Measurements from ENCODE around the gene GSTCD.
"Not testable (repeated sequence)": the region's sequence is repeated elsewhere in the genome, so short reads cannot be mapped to it uniquely, and the experiment has no call there.

The GSTCD gene

DNA sequence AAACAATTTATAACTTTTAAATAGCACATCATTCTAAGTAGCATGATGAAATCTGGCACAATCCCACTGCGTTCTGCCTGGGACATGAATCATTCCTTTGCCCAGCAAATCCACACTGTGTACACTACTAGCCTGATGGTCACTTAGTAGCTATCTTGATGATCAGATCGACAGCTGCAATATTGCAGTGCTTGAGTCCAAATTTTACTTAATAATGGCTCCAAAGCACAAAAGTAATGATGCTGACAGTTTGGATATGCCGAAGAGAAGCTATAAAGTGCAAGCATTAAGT, 100.1 kb downstream of the GSTCD start:
- DNase-seq = no peak

DNA sequence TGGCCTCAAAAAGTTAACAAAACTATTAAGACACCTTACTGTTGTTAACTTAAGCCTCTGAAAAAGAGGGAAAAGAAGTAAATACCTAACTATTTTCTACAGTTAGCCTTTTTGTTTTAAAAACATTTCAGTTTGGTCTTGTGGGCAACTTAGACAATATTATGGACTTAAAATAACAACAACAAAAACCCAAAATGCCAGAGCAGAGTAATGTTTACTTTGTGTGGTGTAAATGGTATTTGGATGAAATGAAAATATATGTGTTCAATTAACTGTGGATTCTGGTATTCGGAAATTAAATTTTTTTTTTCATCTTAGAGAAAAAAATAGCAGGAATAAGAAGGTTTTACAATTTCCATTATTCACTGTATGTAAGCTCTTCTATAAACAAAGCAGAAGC, 107.1 kb downstream of the GSTCD start:
- no peak for DNase-seq

DNA sequence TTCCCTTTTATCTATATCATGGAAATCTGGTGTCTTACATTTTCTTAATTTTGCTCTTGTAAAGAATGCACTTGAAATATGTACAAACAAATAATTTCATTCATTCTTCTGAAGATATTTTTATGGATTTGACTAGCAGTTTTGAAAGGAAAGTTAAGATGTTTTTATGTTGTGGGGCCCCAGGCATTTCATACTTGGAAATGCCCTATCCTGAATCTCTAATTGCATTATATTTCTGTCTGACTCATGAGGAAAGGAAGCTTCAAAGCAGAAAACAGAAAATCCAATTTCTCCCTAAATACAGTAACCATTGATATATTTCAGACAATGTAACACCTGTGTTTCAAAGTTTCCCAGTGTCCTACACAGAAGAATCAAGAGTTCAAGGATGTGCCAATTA, 113.5 kb downstream of the GSTCD start:
- no peak for DNase-seq

GRCh38 chr4:105828074-105828473, 119.5 kb downstream of the GSTCD start:
- DNase-seq = no peak

DNA sequence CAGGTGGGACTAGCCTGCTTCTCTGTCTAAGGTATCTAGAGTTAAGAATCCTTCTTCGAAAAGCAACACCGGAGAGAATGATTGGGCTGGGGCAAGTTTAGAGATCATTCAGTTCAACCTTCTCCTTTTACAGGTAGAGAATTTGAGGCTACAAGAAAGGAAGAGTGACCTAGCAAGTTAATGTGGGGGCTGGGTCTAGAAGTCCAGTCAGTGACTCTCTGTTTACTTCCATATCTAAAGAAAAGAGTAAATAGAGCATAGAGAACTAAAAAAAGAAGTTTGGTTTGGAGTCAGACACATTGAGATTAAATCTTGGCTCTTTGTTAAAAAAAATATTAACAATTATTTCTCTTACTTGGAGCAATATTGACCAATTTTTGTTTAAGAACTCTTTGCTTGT, 122.6 kb downstream of the GSTCD start:
- no peak for DNase-seq

- DNase-seq = no peak
Observed at GRCh38 chr4:105835177-105835576, 126.6 kb downstream of the GSTCD start.

DNA sequence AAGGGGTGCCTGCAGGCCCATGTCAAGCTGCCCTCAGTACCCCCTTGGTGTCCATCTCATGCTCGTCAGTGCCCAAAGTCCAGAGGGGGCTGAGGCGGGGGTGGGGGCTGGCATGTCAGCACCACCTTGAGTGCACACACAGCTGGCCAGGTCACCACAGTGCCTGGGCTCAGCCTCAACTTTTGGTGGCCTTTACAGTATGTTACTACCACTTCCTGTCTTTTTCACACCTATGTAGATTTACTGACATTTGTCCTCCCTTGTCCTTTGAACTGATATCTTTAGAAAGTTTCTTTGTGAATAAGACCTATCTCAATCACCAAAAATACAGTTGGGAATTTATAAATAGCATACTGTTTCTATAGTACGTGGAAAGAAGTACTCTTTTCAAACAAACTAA, 128.0 kb downstream of the GSTCD start:
- DNase-seq = no peak

DNA sequence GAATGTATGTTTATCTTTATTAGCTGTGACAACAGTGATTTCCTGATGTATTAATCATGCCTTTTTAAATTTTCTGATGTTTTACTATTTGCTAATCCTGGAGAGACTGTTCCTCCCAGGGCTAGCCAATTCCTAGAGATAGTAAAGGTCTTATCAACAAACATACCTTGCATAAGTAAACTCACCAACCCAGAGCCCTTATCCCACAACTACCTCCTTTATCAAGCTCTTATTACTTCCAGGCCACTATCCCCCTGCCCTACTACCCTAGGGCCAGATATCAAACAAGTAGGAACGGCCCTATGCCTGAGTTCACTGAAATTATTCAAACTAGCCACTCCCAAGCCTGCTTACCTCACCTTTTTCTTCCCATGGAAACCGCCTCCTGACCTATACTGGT, 128.5 kb downstream of the GSTCD start:
- no peak for DNase-seq

DNA sequence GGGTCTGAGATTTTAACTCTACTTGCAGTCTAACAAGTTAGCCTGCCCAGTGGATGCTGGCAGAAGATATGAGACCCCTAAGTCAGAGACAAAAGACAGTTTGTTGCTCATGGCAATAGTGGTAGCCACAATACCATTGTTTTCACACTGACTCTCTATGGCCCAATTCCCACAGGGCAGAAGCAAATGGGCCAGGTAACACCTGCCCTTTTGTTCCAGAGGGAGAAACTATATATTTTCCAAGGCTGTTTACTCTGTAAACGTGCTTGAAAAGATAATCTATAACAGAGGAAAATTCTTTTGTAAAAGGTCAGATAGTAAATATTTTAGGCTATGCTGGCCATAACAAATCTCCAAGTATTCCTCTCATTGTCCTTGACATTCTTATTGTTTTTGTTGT, 129.5 kb downstream of the GSTCD start:
- DNase-seq = no peak

- no peak for DNase-seq
Observed at GRCh38 chr4:105840426-105841174, 132.0 kb downstream of the GSTCD start.

DNA sequence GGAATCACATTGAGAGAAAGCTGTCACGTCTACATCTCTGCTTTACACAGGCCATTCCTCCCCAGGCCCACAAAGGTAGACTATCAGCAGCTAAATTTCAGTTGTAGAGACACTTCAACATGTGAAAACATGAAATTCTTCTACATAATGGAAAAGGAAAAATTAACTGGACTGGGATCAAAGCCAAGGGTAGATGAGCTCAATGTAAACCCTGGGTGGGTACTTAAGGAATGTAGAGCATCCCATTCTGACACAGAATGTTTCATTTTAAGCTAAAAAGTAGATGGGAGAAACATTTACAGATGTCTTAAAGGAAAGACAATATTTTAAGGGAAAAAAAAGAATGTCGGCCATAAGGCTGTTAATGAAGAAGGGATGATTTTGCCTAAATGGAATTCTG, 135.4 kb downstream of the GSTCD start:
- DNase-seq = no peak

DNA sequence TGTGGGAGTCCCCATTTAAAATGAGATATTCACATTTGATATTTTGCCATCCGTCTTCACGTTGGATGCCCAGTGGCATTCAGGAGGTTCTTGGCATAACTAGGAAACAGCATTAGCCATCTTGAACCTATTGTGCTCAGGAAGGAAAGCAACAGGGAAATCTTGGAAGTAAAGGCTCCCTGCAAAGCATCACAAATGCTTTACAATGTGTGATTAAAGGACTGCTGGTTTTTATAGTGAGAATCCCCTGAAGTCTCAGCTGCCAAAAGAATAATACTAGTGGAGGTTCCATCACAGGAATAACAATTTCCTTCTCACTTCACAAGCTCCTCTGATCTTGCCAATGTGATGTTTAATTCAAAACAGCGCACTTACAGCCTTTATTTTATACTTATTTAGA, 137.0 kb downstream of the GSTCD start:
- no peak for DNase-seq

- not testable (repeated sequence) for DNase-seq
Observed at GRCh38 chr4:105848359-105848758, 139.8 kb downstream of the GSTCD start.

DNA sequence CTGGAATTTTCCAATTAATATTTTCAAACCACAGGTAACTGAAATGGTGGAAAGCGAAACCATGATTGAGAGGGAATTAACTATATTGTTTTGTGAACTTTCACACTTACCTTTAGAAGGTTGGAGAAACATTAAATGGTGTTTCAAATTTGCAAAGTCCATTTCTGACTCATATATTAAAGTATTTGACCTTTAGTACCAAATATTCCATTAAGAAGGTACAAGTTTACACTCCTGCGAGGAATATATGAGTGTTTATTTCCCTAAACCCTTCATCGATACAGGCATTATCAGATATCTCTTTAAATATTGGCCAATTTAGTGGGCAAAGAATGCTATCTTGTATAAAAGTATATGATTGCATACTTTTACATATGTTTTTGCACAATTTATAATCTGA, 142.6 kb downstream of the GSTCD start:
- no peak for DNase-seq

DNA sequence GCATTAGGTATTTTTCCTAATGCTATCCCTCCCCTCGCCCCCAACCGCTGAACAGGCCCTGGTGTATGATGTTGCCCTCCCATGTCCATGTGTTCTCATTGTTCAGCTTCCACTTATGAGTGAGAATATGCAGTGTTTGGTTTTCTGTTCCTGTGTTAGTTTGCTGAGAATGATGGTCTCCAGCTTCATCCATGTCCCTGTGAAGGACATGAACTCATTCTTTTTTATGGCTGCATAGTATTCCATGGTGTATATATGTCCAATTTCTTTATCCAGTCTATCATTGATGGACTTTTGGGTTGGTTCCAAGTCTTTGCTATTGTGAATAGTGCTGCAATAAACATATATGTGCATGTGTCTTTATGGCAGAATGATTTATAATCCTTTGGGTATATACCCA, 143.6 kb downstream of the GSTCD start:
- DNase-seq = not testable (repeated sequence)

DNA sequence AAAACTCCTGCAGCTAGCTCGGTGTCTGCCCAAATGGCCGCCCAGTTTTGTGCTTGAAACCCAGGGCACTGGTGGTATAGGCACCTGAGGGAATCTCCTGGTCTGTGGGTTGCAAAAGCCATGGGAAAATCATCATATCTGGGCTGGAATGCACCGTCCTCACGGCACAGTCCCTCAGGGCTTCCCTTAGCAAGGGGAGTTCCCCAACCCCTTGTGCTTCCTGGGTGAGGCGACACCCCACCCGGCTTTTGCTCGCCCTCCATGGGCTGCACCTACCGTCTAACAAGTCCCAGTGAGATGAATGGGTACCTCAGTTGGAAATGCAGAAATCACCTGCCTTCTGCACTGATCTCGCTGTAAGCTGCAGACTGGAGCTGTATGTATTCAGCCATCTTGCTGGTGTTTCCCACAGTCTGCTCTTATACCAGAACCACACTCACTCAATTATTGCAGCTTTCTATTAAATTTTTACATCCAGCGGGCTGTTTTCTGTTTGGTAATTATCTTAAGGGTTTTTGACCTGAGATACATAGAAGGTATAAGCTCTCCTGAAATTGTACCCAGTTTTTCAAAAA, 150.0 kb downstream of the GSTCD start:
- no peak for DNase-seq

- DNase-seq = no peak
Observed at GRCh38 chr4:105859233-105859632, 150.6 kb downstream of the GSTCD start.

DNA sequence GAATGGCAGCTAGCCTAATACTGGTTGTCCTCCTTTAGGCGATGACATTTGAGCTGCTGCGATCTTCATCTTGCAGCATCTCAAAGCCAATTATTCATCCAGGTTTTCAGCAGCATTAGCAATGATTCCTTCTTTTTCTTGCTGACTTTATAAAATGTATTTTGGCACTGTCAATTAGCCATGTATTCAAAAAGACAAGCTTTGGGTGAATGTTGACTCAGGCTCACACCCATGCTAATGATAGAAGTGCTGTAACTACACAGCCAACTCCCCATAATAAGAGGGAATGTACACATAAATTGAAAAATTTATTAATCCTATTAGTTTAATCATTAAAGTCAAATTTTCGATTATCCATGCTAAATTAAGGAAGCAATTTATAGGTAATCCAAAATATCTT, 162.4 kb downstream of the GSTCD start:
- no peak for DNase-seq

DNA sequence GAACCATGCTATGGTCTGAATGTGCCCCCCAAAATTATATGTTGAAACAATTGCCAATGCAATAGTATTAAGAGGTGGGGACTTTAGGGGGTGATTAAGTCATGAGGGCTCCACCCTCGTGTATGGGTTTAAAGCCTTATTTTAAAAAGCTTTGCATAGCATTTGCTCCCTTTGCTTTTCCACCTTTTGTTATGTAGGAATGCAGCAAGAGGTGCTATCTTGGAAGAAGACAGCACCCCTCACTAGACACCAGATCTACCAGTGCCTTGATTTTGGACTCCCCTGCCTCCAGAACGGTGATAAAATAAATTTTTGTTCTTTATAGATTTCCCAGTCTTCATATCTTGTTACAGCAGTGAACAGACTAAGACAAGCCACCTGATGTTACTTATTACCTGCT, 163.4 kb downstream of the GSTCD start:
- no peak for DNase-seq

GRCh38 chr4:105875233-105875632, 166.6 kb downstream of the GSTCD start:
- DNase-seq = no peak

- no peak for DNase-seq
Observed at GRCh38 chr4:105878668-105879067, 170.1 kb downstream of the GSTCD start.

- DNase-seq = no peak
Observed at GRCh38 chr4:105887508-105887907, 178.9 kb downstream of the GSTCD start.

DNA sequence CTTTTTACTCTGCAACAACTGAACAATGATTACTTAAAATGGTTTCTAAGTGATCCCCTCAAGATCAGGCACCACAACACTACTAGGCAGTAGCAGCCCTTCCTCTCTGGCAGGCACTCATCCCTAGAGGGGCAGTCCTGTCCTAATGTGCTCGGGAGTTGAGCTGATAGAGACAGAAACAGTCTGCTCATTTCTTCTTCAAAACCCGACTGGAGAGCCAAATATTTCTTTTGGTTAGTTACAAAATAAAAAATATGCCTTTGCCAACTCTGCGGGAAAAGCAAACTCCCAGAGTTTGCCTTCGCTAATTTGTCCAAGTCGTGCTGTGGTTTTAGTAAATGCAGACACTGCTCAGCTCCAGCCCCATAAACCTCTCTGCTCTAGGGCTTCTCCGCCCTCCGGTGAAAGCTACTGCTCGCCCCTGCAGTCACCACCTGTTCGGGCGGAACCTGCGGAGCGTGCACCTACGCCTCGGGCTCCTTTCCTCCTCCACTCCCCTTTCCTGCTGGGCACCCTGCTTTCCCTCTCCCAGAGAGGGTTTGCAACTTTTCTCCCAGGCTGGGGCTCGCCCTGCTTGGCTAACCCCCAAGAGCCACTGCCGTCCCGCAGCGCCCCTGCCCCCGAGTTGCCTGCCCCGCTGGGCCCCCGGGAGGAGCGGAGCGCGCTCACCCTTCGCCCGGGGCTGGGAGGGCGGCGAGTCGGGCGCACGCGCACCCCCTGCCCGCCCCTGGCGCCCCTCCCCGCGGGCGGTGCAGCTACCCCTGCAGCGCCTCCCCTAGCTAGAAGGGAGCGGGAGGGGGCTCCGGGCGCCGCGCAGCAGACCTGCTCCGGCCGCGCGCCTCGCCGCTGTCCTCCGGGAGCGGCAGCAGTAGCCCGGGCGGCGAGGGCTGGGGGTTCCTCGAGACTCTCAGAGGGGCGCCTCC, 186.3 kb downstream of the GSTCD start, which contains the start of gene NPNT:
TSS of gene NPNT (plus strand) at position 812 of the 923 bp plus-strand sequence. CDS start 182 bp downstream, outside the sequence.
- no peak for DNase-seq

Data from effector CD4-positive, alpha-beta T cell (primary cell).